ENCODE results near the gene SLC22A23. TPM values are rescaled to one million over a fixed set of nuclear protein-coding genes. Genes with fewer than 3 reads are reported as not detected.

SLC22A23 gene
- total and polyA plus RNA-seq, 2 experiments from 2014 or later: 15.7 to 24.9 TPM

- Histone ChIP-seq H3K36me3 (no peaks in the 10 kb centered on the region), H3K4me1 (ENCODE audit: low read depth) (peaks cover 14% of the 10 kb centered on the region), H3K27ac (no peak overlapping the region), H3K27me3 (no peaks in the 10 kb centered on the region), H3K4me3 (no peak overlapping the region), H3K9me3 (ENCODE audit: low read depth) (no peaks in the 10 kb centered on the region)
- DNase-seq (ENCODE audit: low read depth in 1 of 2, low spot score in 1 of 2): no peak
- TF ChIP-seq CTCF (IDR thresholded peaks at IDR 0.05; ENCODE audit: low read depth, low read length): no peak
These were observed 59.4 kb downstream of the SLC22A23 start for GRCh38 chr6:3397229-3398164.

- no peaks in the 10 kb centered on the region for H3K27me3 ChIP-seq
- H3K9me3 ChIP-seq (ENCODE audit: low read depth): no peaks in the 10 kb centered on the region
- peaks cover 14% of the 10 kb centered on the region for H3K4me1 ChIP-seq (ENCODE audit: low read depth)
- H3K27ac ChIP-seq: no peak overlapping the region
- TF ChIP-seq CTCF (IDR thresholded peaks at IDR 0.05; ENCODE audit: low read depth, low read length): no peak
- DNase-seq (ENCODE audit: low read depth in 1 of 2, low spot score in 1 of 2): no peak
- H3K36me3 ChIP-seq: no peaks in the 10 kb centered on the region
- no peak overlapping the region for H3K4me3 ChIP-seq
These were observed 60.2 kb downstream of the SLC22A23 start for GRCh38 chr6:3396503-3397180.

- H3K27ac ChIP-seq: no peak overlapping the region
- peaks cover 14% of the 10 kb centered on the region for H3K4me1 ChIP-seq (ENCODE audit: low read depth)
- H3K4me3 ChIP-seq: no peak overlapping the region
- no peaks in the 10 kb centered on the region for H3K27me3 ChIP-seq
- no peak for TF ChIP-seq CTCF (IDR thresholded peaks at IDR 0.05; ENCODE audit: low read depth, low read length)
- no peaks in the 10 kb centered on the region for H3K36me3 ChIP-seq
- H3K9me3 ChIP-seq (ENCODE audit: low read depth): no peaks in the 10 kb centered on the region
- no peak for DNase-seq (ENCODE audit: low read depth in 1 of 2, low spot score in 1 of 2)
These were observed 62.2 kb downstream of the SLC22A23 start for GRCh38 chr6:3394671-3395070.

GRCh38 chr6:3393836-3394202, 63.0 kb downstream of the SLC22A23 start:
- Histone ChIP-seq H3K4me1 (ENCODE audit: low read depth) (peaks cover 14% of the 10 kb centered on the region), H3K4me3 (no peak overlapping the region), H3K36me3 (no peaks in the 10 kb centered on the region), H3K27ac (no peak overlapping the region), H3K9me3 (ENCODE audit: low read depth) (no peaks in the 10 kb centered on the region), H3K27me3 (no peaks in the 10 kb centered on the region)
- no peak for TF ChIP-seq CTCF (IDR thresholded peaks at IDR 0.05; ENCODE audit: low read depth, low read length)
- no peak for DNase-seq (ENCODE audit: low read depth in 1 of 2, low spot score in 1 of 2)

GRCh38 chr6:3392930-3393835, 63.7 kb downstream of the SLC22A23 start:
- Histone ChIP-seq H3K27ac (no peak overlapping the region), H3K4me3 (no peak overlapping the region), H3K27me3 (no peaks in the 10 kb centered on the region), H3K9me3 (ENCODE audit: low read depth) (no peaks in the 10 kb centered on the region), H3K4me1 (ENCODE audit: low read depth) (peaks cover 14% of the 10 kb centered on the region), H3K36me3 (no peaks in the 10 kb centered on the region)
- TF ChIP-seq CTCF (IDR thresholded peaks at IDR 0.05; ENCODE audit: low read depth, low read length): no peak
- DNase-seq (ENCODE audit: low read depth in 1 of 2, low spot score in 1 of 2): no peak

All from cardiac muscle cell (in vitro differentiated cells and primary cell).